ENCODE results near the gene AFF1.

DNA sequence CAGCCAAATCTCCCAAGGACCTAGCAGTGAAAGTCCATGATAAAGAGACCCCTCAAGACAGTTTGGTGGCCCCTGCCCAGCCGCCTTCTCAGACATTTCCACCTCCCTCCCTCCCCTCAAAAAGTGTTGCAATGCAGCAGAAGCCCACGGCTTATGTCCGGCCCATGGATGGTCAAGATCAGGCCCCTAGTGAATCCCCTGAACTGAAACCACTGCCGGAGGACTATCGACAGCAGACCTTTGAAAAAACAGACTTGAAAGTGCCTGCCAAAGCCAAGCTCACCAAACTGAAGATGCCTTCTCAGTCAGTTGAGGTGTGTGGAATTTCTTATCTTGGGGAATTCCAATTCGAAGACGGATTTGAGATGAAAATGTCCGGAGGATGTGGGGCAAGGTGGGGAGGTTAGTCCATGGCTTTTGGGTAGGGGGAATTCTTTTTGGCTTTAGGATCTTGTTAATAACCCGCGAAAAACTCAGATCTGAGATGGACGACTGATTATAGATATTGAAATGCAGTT lies 112.5 kb downstream of the AFF1 start:
- no peak for TF ChIP-seq POLR2A (IDR thresholded peaks at IDR 0.05)
- TF ChIP-seq, protein P1, sequence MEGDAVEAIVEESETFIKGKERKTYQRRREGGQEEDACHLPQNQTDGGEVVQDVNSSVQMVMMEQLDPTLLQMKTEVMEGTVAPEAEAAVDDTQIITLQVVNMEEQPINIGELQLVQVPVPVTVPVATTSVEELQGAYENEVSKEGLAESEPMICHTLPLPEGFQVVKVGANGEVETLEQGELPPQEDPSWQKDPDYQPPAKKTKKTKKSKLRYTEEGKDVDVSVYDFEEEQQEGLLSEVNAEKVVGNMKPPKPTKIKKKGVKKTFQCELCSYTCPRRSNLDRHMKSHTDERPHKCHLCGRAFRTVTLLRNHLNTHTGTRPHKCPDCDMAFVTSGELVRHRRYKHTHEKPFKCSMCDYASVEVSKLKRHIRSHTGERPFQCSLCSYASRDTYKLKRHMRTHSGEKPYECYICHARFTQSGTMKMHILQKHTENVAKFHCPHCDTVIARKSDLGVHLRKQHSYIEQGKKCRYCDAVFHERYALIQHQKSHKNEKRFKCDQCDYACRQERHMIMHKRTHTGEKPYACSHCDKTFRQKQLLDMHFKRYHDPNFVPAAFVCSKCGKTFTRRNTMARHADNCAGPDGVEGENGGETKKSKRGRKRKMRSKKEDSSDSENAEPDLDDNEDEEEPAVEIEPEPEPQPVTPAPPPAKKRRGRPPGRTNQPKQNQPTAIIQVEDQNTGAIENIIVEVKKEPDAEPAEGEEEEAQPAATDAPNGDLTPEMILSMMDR (IDR thresholded peaks at IDR 0.05), result no peak

Measured in thyroid gland (tissue), 4 donors.